Measurements from ENCODE around the gene APRT. TPM values are rescaled to one million over a fixed set of nuclear protein-coding genes. Genes with fewer than 3 reads are reported as not detected.

The APRT gene
- total RNA-seq, 4 donors from 2014 or later = 60.6 to 141 (median 98.6) TPM

DNA sequence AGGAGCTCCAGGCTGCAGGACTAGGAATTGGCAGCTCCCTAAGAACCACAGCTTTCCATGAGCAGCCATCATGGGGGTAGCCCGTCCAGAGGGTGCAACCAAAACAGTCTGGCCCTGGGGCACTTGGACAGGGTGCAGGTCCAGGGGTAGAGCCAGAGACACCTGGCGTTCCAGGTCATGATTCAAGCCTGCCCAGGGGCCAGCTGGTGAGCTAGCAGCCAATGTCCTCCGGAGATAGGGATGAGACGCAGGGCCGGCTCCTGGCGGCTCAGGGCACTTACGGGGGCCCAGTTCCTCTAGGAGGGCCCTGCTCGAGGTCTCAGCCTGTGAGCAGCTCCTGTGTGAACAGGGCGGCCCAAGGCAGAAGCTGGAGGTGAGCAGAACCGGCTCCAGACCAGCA, 48.8 kb downstream of the APRT start:
- DNase-seq (ENCODE audit: extremely low spot score) = no peak
- 72% methylated on average over 4 of the region's 10 CpGs for WGBS
- H3K9me3 ChIP-seq = no peaks in the 10 kb centered on the region
- H3K27me3 ChIP-seq = no peaks in the 10 kb centered on the region
- intact Hi-C loops (cut with DNase I) = no loop called here
- H3K4me1 ChIP-seq = peaks cover 49 to 100% (median 99%) of the 10 kb centered on the region in 4 donors
- H3K4me3 ChIP-seq = no peak overlapping the region
- H3K27ac ChIP-seq (replicated peaks in 1 of 4) = peak overlapping the region; percentile 91 to 94 (median 92)
- peaks cover 0 to 11% (median 2%) of the 10 kb centered on the region in 4 donors for H3K36me3 ChIP-seq
- TF ChIP-seq POLR2A (IDR thresholded peaks at IDR 0.05; ENCODE audit: low read depth) = no peak
- TF ChIP-seq POLR2AphosphoS5 (IDR thresholded peaks at IDR 0.05) = no peak
- TF ChIP-seq, protein P1, sequence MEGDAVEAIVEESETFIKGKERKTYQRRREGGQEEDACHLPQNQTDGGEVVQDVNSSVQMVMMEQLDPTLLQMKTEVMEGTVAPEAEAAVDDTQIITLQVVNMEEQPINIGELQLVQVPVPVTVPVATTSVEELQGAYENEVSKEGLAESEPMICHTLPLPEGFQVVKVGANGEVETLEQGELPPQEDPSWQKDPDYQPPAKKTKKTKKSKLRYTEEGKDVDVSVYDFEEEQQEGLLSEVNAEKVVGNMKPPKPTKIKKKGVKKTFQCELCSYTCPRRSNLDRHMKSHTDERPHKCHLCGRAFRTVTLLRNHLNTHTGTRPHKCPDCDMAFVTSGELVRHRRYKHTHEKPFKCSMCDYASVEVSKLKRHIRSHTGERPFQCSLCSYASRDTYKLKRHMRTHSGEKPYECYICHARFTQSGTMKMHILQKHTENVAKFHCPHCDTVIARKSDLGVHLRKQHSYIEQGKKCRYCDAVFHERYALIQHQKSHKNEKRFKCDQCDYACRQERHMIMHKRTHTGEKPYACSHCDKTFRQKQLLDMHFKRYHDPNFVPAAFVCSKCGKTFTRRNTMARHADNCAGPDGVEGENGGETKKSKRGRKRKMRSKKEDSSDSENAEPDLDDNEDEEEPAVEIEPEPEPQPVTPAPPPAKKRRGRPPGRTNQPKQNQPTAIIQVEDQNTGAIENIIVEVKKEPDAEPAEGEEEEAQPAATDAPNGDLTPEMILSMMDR (IDR thresholded peaks at IDR 0.05) = no peak

DNA sequence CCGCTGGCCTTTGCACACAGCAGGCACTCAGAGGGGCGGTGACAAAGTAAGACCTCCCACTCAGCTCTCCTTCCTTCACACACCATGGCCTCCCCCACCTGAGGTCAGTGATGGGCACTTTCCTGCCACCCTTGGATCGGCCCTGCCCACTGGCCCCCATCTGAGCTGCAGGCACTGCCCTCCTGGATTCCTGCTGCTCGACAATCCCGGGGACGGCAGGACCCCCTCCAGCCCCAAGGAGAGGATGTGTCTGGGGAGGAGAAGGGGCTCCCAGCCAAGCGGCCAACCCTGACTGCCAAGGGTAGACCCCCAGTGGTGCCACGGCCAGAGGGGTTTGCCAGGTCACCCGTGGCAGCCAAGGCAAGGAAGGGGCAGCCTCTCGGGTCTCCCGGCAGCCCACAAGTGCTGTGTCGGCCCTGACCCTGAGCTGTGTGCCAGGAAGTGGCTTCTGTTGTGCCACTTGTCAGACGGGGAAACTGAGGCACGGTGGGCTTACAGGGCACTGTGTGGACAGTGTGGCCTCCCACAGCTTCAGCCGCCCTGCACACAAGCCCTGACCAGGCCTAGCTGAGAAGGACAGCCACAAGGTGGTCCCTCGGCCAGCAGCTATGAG, 49.4 kb downstream of the APRT start:
- H3K9me3 ChIP-seq = no peaks in the 10 kb centered on the region
- 75% methylated on average over 4 of the region's 16 CpGs for WGBS
- peak overlapping the region; percentile 91 to 94 (median 92) for H3K27ac ChIP-seq (replicated peaks in 1 of 4)
- H3K36me3 ChIP-seq = peaks cover 0 to 11% (median 2%) of the 10 kb centered on the region in 4 donors
- TF ChIP-seq POLR2A (IDR thresholded peaks at IDR 0.05; ENCODE audit: low read depth) (no peak), EP300 (IDR thresholded peaks at IDR 0.05) (no peak), POLR2AphosphoS5 (IDR thresholded peaks at IDR 0.05) (no peak)
- TF ChIP-seq, protein P1 (IDR thresholded peaks at IDR 0.05) = no peak
- intact Hi-C loops (cut with DNase I) = no loop called here
- peaks cover 43 to 100% (median 99%) of the 10 kb centered on the region in 4 donors for H3K4me1 ChIP-seq
- no peak overlapping the region for H3K4me3 ChIP-seq
- DNase-seq (ENCODE audit: extremely low spot score) = no peak
- no peaks in the 10 kb centered on the region for H3K27me3 ChIP-seq

DNA sequence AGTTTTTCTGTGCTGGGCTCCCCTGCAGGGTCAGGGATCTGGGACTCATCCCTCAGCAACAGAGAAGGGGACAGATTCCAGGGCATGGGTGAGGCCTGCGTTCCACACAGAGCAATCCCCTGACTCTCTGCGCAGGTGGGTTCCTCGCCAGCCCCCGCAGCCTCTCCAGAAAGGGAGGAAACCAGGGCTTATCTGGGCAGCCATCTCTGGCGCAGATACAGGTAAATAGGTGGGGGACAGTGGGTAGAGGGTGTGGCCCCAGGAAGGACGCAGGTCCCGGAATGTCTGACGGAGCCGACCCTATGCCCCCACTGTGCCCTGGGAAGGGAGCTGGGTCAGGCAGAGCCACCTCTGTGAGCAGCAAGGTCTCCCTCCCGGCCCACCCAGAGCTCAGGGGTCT, 49.9 kb downstream of the APRT start:
- WGBS = 75% methylated on average over 9 of the region's 10 CpGs
- no peaks in the 10 kb centered on the region for H3K9me3 ChIP-seq
- H3K27me3 ChIP-seq = no peaks in the 10 kb centered on the region
- DNase-seq (ENCODE audit: extremely low spot score) = no peak
- intact Hi-C loops (cut with DNase I) = no loop called here
- peaks cover 40 to 100% (median 95%) of the 10 kb centered on the region in 4 donors for H3K4me1 ChIP-seq
- TF ChIP-seq POLR2AphosphoS5 (IDR thresholded peaks at IDR 0.05) (no peak), EP300 (IDR thresholded peaks at IDR 0.05) (no peak), POLR2A (IDR thresholded peaks at IDR 0.05; ENCODE audit: low read depth) (no peak)
- TF ChIP-seq, protein P1 (IDR thresholded peaks at IDR 0.05) = no peak
- peak overlapping the region; percentile 91 to 94 (median 92) for H3K27ac ChIP-seq (replicated peaks in 1 of 4)
- H3K36me3 ChIP-seq = peaks cover 0 to 11% (median 2%) of the 10 kb centered on the region in 4 donors
- H3K4me3 ChIP-seq = no peak overlapping the region

DNA sequence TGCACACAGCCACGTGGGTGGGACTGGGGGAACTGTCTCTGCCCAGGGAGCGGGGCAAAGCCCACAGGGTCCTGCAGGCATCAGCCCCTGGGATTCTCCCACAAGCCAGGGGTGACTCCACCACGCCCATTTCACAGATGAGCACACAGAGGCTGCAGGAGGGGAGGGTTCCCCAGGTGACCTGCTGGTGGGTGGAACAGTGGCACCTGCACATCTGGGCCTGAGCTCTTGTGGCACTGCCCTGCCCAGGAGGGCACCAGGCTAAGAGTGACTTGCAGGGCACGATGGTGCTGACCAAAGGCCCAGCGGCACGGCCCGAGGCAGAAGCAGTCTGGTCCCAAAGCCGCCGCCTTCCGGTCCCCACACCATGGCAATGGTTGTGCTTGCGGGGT, 50.6 kb downstream of the APRT start:
- H3K4me3 ChIP-seq = no peak overlapping the region
- no peak for DNase-seq (ENCODE audit: extremely low spot score)
- no peaks in the 10 kb centered on the region for H3K27me3 ChIP-seq
- peaks cover 0 to 11% (median 2%) of the 10 kb centered on the region in 4 donors for H3K36me3 ChIP-seq
- H3K27ac ChIP-seq (replicated peaks in 1 of 4) = peak overlapping the region; percentile 91 to 94 (median 92)
- WGBS = 90% methylated on average over 8 of the region's 11 CpGs
- no peak for TF ChIP-seq POLR2AphosphoS5 (IDR thresholded peaks at IDR 0.05)
- TF ChIP-seq EP300 (IDR thresholded peaks at IDR 0.05) = no peak
- TF ChIP-seq, protein P1 (IDR thresholded peaks at IDR 0.05) = no peak
- no peak for TF ChIP-seq POLR2A (IDR thresholded peaks at IDR 0.05; ENCODE audit: low read depth)
- H3K4me1 ChIP-seq = peaks cover 41 to 97% (median 90%) of the 10 kb centered on the region in 4 donors
- intact Hi-C loops (cut with DNase I) = no loop called here
- H3K9me3 ChIP-seq = no peaks in the 10 kb centered on the region

All from esophagus muscularis mucosa (tissue), 4 donors.